NOMO-1 treated with dmso at 0.1 percent for 144 hours (cell line): ENCODE data around the gene ANKRD34B.

ENCODE experiments used
- DNase-seq: peaks from one replicate; lab custom pipeline; 2025; ENCODE audit not compliant: unreplicated experiment; lab: John Stamatoyannopoulos, UW

The ANKRD34B gene

DNA sequence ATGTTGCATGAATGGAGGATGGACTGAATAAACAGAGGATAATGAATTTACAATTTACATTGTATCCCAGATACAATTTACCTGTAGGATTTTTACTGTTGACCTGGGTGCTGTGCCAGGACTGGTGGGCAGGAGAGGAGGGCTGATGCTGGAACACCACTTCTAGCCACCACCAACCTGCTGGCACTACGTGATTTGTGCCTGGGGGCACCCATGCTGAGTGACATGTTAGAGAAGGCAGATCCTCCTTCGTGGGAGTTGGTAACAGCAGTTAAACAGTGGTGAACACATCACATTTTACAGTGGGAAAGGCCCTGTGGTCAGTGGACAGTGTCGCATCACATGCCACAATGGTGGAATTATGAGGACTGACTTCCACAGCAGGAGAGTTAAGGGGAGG is 3.0 kb upstream of the ANKRD34B start:
- DNase-seq: no peak

DNA sequence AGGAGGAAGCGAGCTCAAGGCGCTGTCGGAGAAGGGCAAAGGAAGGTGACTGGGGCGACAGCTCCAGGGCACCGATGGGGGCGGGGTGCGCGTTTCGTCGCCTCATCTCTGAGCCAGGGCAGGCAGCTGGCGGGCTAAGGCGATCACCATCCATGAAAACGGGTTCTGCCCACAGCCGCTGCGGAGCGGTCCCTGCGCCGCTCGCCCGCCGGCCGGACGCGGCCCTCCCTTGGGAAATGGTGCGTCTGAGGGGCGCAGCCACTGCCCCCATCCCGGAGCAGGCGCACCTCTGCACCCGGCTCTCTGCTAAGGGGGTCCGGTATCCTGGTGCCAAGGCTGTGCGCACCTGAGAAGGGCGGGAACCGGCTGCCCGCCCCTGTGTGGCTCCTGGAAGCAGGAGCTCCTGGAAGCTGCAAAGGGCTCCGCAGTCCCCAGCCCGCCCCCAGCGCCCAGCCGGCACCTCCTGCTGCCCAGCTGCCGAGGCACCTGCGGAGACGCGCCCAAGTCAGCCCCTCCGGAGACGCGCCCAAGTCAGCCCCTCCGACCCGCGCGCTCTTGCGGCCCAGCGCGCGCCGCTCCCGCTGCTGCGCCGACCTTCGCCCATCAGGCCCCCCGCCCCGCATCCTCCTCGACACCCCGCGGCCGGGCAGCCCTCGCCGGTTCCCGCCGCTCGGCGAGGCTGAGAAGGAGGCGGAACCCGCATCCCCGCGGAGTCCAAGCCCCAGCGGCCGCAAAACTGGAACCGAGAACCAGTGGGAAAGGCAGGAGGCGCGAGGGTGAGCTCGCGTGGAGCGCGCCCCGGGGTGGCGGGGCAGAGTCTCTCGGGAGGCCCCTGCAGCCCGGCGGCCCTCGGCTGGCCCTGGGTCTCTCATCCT is 757 bp downstream of the ANKRD34B start:
- DNase-seq: no peak

DNA sequence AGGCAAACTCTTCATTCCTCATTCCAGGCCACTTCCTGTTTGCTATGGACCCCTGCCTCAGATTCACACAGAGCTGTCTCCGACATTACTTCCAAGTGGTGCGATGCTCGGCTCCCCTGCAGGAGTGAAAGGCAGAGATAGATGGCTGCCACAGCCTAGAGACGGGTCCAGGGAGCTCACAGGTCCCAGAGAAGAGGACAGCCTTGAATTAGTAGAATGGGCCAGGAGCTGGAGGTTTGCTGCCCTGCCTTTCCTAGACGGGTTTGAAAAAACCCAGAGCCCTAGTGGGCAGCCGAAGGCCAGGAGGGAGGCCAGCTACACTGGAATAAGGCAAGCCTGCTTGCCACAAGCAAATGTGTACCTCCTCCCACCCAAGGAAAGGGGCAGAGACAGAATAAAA is 1.8 kb downstream of the ANKRD34B start:
- no peak for DNase-seq

DNA sequence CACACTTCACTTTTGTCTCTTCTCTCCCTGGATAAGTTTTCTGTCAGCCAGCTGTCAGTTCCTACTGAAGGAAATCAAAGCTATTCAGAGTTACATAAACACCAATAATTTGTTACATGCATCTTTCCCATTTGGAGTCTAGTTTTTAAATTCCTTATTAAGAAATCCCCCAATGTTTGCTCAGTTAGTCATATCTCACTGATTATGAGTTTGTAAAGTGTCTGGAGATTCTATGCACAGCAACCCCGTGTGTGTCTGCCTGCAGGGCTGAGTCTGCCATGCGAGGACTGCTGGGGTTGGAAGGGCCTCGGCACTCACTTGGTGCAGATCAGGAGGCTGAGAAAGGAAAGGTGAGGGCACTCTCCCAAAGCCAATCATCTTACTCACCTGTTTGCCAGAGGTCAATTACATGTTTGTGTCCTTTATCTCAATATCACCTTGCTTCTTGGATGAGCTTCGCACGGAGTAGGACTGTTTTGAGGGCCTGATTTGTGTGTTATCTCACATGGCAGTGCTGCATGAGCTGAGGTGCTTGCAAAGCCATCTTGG is 3.3 kb downstream of the ANKRD34B start:
- no peak for DNase-seq

DNA sequence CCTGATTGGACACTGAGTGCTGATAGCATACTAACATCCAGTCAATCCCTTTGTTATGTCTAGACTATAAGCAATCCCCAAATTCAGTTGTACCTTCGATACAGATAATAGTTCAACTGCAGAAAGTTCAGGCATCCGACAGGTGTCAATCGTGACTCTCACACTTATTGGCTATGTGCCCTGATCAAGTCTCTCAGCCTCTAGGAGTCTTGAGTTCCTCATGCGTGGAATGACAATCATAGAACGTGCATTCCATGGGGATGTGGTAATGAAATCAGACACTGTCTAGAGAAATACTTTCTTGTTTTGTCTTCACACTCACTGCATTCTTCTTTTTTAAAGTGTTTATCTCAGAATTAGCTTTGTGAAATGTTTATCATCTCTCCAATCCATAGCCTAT is 4.8 kb downstream of the ANKRD34B start:
- no peak for DNase-seq

DNA sequence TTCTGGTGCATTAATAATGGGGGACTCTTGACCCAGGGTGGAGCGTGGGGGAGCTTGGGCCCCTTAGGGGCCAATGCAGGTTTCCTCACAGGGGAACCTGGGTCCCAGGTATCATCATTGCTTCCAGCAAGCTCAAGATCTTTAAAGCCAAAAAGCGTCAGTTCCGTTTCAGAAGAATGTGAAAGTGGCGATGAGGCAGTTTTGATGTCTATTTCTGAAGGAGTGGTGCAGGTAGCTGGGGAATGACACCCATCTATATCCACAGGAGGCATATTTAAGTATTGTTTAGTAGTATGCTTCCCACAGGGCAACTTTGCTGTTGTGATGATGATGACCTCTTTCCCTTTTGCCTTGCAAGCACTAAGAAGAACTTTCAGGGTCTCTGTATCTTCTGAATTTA is 10.8 kb downstream of the ANKRD34B start:
- no peak for DNase-seq

DNA sequence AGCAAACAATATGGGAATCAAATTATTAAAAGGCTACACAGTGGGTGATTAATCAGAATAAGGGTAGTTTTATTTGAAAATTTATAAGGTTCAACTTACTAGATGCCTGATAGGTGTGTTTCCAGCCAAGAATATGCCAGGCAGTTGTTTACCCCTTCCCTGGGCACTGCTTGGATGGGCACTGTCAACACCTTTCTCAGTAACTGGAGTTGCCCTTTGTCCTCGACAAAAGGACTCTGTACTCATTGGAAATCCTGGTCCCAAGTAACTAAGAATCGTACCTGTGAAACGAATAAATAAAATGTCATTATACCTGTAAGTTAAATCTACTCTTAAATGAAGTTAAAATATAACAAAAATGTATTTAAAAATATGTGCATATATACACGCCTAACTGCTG is 15.0 kb downstream of the ANKRD34B start:
- DNase-seq: no peak

DNA sequence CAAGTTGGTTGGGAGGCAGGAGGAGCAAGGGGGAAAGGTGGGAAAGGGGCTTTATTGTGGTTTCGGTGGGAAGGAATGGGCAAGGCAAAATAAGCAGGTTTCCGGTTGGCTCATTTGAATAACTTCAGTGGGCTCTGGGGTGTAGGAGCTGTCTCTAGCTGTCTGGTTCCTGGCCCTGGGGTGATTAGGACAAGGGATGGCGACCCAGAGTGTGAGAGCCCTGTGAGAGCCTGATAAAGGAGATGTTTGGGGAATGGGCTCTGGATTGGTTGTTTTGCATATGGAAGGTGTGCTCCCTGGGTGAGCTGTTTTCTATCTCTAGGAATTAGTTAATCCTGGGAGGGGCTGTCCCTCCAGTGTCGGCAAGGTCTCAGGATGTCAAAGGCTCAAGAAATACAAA is 15.4 kb downstream of the ANKRD34B start:
- no peak for DNase-seq

DNA sequence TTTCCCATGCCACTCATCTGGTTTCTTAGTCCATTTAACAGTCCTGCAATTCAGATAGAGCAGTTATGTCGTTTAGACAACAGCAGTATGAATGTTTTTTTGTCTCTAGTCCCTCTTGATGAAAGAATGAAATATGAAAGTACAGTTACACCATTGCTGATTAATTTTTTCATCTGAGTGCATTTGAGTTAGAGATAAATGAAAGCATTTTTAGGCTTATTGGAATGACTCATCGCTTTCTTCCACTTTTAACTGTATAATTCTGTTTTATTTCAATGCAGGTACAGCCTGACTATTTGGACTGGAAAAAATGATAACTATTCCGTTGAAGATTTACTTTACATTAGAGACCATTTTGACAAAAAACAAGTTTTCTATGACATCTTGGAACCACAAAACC is 28.7 kb downstream of the ANKRD34B start:
- DNase-seq: no peak

DNA sequence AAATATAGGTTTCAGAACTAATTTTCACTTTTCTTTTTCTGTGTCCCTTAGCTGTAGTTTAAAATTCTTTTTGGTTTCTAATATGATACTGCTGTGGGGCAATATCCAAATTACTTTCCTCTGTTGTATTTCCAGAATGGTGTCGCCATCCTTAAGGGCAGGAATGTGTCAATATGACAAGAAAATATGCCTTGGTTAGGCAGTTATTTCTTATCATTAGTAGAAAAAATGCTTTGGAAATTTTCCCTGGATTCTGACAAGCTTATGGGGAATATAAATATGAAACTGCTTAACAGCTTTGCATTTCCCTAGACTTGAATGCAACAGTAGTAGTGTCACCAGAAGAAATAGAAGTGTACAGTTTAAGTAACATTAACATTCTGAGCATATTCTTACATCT is 29.4 kb downstream of the ANKRD34B start:
- no peak for DNase-seq

DNA sequence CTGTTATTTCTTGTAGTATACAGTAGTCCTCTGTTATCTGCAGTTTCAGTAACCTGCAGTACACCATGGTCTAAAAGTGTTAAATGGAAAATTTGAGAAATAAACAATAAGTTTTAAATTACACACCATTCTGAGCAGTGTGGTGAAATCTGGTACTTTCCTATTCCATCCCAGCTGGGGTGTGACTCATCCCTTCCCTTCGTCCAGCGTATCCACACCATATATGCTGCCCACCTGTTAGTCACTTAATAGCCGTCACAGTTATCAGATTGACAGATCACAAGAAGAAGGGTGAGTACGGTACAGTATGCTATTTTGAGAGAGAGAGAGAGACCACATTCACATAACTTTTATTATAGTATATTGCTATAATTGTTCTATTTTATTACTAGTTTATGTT is 53.3 kb downstream of the ANKRD34B start:
- DNase-seq: no peak

DNA sequence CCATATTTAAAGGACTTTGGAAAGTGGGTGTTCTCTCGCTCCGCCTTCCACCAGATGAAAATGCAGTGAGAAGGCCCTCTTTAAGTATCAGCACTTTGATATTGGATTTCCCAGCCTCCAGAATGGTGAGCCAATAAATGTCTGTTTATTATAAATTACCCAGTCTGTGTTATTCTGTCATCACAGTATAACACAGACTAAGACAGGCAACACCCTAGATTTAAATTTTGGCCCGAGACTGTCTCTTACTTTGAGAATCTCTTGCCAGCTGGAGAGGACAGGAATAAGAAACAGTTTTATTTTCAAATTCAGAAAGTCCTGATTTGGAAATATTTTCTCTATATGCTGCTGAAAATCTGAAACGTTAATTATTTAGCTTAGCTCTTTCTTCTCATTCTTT is 60.7 kb downstream of the ANKRD34B start:
- DNase-seq: no peak

DNA sequence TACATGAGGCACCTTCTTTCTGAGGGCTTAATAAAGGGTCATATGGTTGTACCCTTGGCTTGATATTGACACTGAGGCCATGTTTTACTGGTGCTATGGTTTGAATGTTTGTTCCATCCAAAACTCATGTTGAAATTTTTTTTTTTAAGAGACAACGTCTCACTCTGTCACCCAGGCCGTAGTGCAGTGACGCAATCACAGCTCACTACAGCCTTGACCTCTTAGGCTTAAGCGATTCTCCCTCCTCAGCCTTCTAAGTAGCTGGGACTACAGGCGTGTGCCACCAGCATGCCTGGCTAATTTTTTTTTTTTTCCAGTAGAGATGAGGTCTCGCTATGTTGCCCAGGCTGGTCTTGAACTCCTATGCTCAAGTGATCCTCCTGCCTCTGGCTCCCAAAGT is 61.2 kb downstream of the ANKRD34B start:
- no peak for DNase-seq

DNA sequence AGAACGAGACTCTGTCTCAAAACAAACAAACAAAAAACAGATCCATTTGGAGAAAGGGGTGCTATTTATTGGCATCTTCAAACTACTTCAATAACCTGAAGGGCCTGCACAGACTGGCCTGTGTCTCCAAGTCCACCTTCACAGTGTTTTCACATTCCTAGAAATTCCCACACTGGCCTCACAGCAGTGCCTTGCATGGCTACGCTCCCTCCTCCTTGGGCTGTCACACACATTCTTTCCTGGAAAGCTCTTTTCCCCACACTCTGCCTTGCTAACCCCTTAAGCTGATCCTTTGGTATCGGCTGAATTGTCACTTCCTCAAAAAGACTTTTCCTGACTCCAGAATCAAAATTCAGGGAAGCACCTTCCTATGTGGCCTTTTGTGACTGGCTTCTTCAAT is 62.4 kb downstream of the ANKRD34B start:
- no peak for DNase-seq
